Esophagus muscularis mucosa (tissue), 4 donors: Measurements from ENCODE around the gene ZNF831. TPM values are rescaled to one million over a fixed set of nuclear protein-coding genes. Genes with fewer than 3 reads are reported as not detected.

Experiments used
- DNase-seq: peaks from one replicate; pipeline ENCODE4 v3.0.0-alpha.2; 2017; ENCODE audit errors: extremely low spot score
- H3K27ac ChIP-seq, 4 donors: fragments of 200-600 bp; sonication (generic); replicated peaks in 1 of 4; 1 replicate in 3 of 4; 2 replicates in 1 of 4; pipeline ENCODE4 v1.5.1; 2016 to 2019; ENCODE audit warnings: mild to moderate bottlenecking in 1 of 4
- H3K27me3 ChIP-seq, 4 donors: fragments of 200-600 bp; sonication (generic); one replicate each; pipeline versions ENCODE4 v1.5.1 to v1.6.0; 2016 to 2019
- H3K36me3 ChIP-seq, 4 donors: fragments of 200-600 bp; sonication (generic); one replicate each; pipeline ENCODE4 v1.5.1; 2016 to 2019
- H3K4me1 ChIP-seq, 4 donors: fragments of 200-600 bp; sonication (generic); one replicate each; pipeline ENCODE4 v1.5.1; 2016 to 2019
- H3K4me3 ChIP-seq, 4 donors: fragments of 200-600 bp; sonication (generic); 1 replicate in 2 of 4; 2 replicates in 2 of 4; pipeline ENCODE4 v1.5.1; 2016 to 2019; ENCODE audit warnings: mild to moderate bottlenecking in 4 of 4, moderate library complexity in 1 of 4
- H3K9me3 ChIP-seq, 4 donors: fragments of 200-600 bp; sonication (generic); 1 replicate in 3 of 4; 2 replicates in 1 of 4; pipeline ENCODE4 v1.5.1; 2016 to 2019
- CTCF ChIP-seq, 3 experiments: fragments of 200-600 bp in 2 of 3; fragments of 450-650 bp in 1 of 3; sonication (generic) in 2 of 3; IDR thresholded peaks; one replicate each; pipeline ENCODE4 v1.5.1; 2017 to 2019; ENCODE audit warnings: antibody characterized with exemption in 3 of 3, mild to moderate bottlenecking in 2 of 3, moderate library complexity in 1 of 3
- EP300 ChIP-seq: sonication (generic); formaldehyde crosslinking; IDR thresholded peaks from one replicate; pipeline ENCODE4 v1.6.1; 2017; ENCODE audit warnings: antibody characterized with exemption
- POLR2A ChIP-seq: fragments of 450-650 bp; IDR thresholded peaks from one replicate; pipeline ENCODE4 v1.6.1; 2017; ENCODE audit warnings: antibody characterized with exemption, moderate library complexity, mild to moderate bottlenecking, low read depth
- POLR2AphosphoS5 ChIP-seq, 2 donors: sonication (generic); formaldehyde crosslinking; IDR thresholded peaks; one replicate each; pipeline ENCODE4 v1.6.1; 2017; ENCODE audit warnings: antibody characterized with exemption in 2 of 2
- WGBS: methylation state at CpG from one replicate; pipeline ENCODE4 v1.1.5; 2018; 5-methylcytosine and 5-hydroxymethylcytosine counted together
- intact Hi-C: fragments of 100-400 bp; cut with DNase I; formaldehyde crosslinking; loops from one replicate; pipeline ENCODE4 v1.15.1; 2023
- total RNA-seq, 4 donors: library from RNA; depleted of rRNA; stranded (reverse); fragments of >200 nt; gene quantifications; one replicate each; pipeline versions ENCODE4 v1.1.0 to v1.2.1, GENCODE V29; 2016

ZNF831 gene
- total RNA-seq, 4 donors from 2014 or later = 0.34 to 1.3 (median 0.56) TPM

- H3K36me3 ChIP-seq = no peaks in the 10 kb centered on the region
- intact Hi-C loops = no loop called here
- H3K4me1 ChIP-seq = peaks cover 0 to 12% (median 8%) of the 10 kb centered on the region in 4 donors
- H3K4me3 ChIP-seq = no peak overlapping the region
- TF ChIP-seq POLR2AphosphoS5 (IDR thresholded peaks at IDR 0.05) (no peak), POLR2A (no peak), EP300 (no peak), CTCF (IDR thresholded peaks at IDR 0.05) (no peak)
- H3K27me3 ChIP-seq = peaks cover 0 to 29% (median 0%) of the 10 kb centered on the region in 4 donors
- H3K9me3 ChIP-seq = no peaks in the 10 kb centered on the region
- DNase-seq = no peak
- WGBS = 44% methylated on average over 9 of the region's 9 CpGs
- no peak overlapping the region for H3K27ac ChIP-seq
Observed at GRCh38 chr20:59160389-59161115, 3.1 kb upstream of the ZNF831 start.

GRCh38 chr20:59161721-59162120 is 1.9 kb upstream of the ZNF831 start:
- Histone ChIP-seq H3K4me1 (peaks cover 0 to 12% (median 8%) of the 10 kb centered on the region in 4 donors), H3K27me3 (peaks cover 0 to 29% (median 0%) of the 10 kb centered on the region in 4 donors), H3K4me3 (no peak overlapping the region), H3K27ac (no peak overlapping the region), H3K36me3 (no peaks in the 10 kb centered on the region), H3K9me3 (no peaks in the 10 kb centered on the region)
- intact Hi-C loops = no loop called here
- DNase-seq = no peak
- WGBS = 66% methylated on average over 2 of the region's 2 CpGs
- TF ChIP-seq CTCF (IDR thresholded peaks at IDR 0.05) (no peak), POLR2A (no peak), POLR2AphosphoS5 (IDR thresholded peaks at IDR 0.05) (no peak), EP300 (no peak)

- no peak overlapping the region for H3K27ac ChIP-seq
- H3K36me3 ChIP-seq = no peaks in the 10 kb centered on the region
- H3K9me3 ChIP-seq = peaks cover 0 to 7% (median 2%) of the 10 kb centered on the region in 4 donors
- intact Hi-C loops = no loop called here
- H3K4me3 ChIP-seq = no peak overlapping the region
- no peak for DNase-seq
- H3K4me1 ChIP-seq = no peaks in the 10 kb centered on the region
- H3K27me3 ChIP-seq = peaks cover 0 to 29% (median 0%) of the 10 kb centered on the region in 4 donors
- no peak for TF ChIP-seq CTCF (IDR thresholded peaks at IDR 0.05)
- no peak for TF ChIP-seq POLR2A
- no peak for TF ChIP-seq EP300
- TF ChIP-seq POLR2AphosphoS5 (IDR thresholded peaks at IDR 0.05) = no peak
- WGBS = 79% methylated on average over 9 of the region's 9 CpGs
Observed at GRCh38 chr20:59164686-59165391, 1.2 kb downstream of the ZNF831 start.

- H3K36me3 ChIP-seq = no peaks in the 10 kb centered on the region
- peaks cover 0 to 25% (median 0%) of the 10 kb centered on the region in 4 donors for H3K27me3 ChIP-seq
- TF ChIP-seq CTCF (IDR thresholded peaks at IDR 0.05) (no peak), POLR2A (no peak), POLR2AphosphoS5 (IDR thresholded peaks at IDR 0.05) (no peak), EP300 (no peak)
- intact Hi-C loops = no loop called here
- no peak for DNase-seq
- H3K4me3 ChIP-seq = no peak overlapping the region
- no peaks in the 10 kb centered on the region for H3K4me1 ChIP-seq
- WGBS = 100% methylated on average over 1 of the region's 1 CpG
- H3K27ac ChIP-seq = no peak overlapping the region
- H3K9me3 ChIP-seq = peaks cover 0 to 7% (median 2%) of the 10 kb centered on the region in 4 donors
Observed at GRCh38 chr20:59165396-59165795, 1.8 kb downstream of the ZNF831 start.
